Thoracic aorta (tissue), 2 donors: Measurements from ENCODE around the gene BUB1B. TPM values are rescaled to one million over a fixed set of nuclear protein-coding genes. Genes with fewer than 3 reads are reported as not detected.

ENCODE experiments used
- ATAC-seq: fragments of 150-250 bp; one replicate; pipeline ENCODE4 v1.8.0; 2017; ENCODE audit warnings: low read depth; ENCODE audit not compliant: insufficient number of reproducible peaks, low FRiP score
- DNase-seq: peaks from one replicate; pipeline ENCODE4 v3.0.0-alpha.2; 2020; ENCODE audit warnings: low spot score
- H3K27ac ChIP-seq, 2 donors: fragments of 200-600 bp; sonication (generic); 1 replicate in 1 of 2; 2 replicates in 1 of 2; pipeline ENCODE4 v1.5.1; 2016; ENCODE audit warnings: mild to moderate bottlenecking in 2 of 2, moderate library complexity in 2 of 2
- H3K27me3 ChIP-seq: fragments of 200-600 bp; sonication (generic); replicated peaks from 2 replicates; pipeline ENCODE4 v1.6.0; 2016; ENCODE audit warnings: mild to moderate bottlenecking; ENCODE audit not compliant: insufficient read depth
- H3K36me3 ChIP-seq: fragments of 200-600 bp; sonication (generic); one replicate; pipeline ENCODE4 v1.5.1; 2016
- H3K4me1 ChIP-seq, 2 donors: fragments of 200-600 bp; sonication (generic); 1 replicate in 1 of 2; 2 replicates in 1 of 2; pipeline versions ENCODE4 v1.5.1 to v1.6.0; 2016; ENCODE audit warnings: low read depth in 2 of 2, mild to moderate bottlenecking in 1 of 2; ENCODE audit not compliant: control insufficient read depth in 1 of 2
- H3K4me3 ChIP-seq: fragments of 200-600 bp; sonication (generic); 2 replicates; pipeline ENCODE4 v1.5.1; 2016; ENCODE audit warnings: mild to moderate bottlenecking
- H3K9me3 ChIP-seq: fragments of 200-600 bp; sonication (generic); 2 replicates; pipeline ENCODE4 v1.5.1; 2016
- total RNA-seq, 2 donors: library from RNA; depleted of rRNA; stranded (reverse); fragments of >200 nt; gene quantifications; one replicate each; pipeline versions ENCODE4 v1.1.0 to v1.2.3, GENCODE V29; 2016
- TF ChIP-seq, protein P1 (sequence below): fragments of 200-600 bp; sonication (generic); IDR thresholded peaks from one replicate; pipeline ENCODE4 v1.5.1; 2019; ENCODE audit warnings: antibody characterized with exemption

The BUB1B gene
- total RNA-seq, 2 donors from 2014 or later = 0.41 to 3.5 TPM

DNA sequence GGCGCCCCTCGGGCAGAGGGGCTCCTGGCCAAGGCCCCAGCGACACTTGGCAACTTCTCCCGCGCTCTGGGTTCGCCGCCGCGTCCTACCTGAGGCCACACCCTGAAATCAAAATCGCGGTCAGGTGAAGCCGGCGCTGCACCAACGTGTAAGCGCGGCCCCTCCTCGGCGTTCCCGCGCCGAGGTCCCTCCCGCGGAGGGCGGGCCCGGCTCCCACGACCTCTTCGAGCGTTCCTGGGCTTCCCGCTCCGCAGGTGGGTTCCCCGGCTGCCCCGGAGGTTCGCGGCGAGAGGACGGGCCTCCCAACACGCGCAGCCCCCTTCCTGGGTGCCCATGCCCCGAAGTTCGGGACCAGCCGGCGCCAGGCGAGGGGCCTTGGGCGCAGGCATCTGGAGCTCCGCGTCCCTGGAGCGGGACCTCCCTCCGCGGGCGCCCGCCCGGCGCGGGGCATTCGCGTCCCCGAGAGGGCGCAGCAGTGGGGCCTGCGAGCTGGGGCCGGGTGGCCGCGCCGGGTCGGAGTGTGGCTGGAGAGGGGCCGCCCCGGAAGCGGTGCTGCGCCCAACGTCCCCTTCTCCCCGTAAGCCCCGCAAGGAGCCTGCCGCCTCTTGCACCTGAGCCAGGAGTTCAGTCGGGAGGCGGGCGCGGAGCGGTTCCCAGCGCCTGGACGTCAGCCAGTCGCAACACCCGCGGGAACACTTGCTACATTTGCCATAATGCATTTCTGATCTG is 91.7 kb downstream of the BUB1B start:
- H3K36me3 ChIP-seq = no peaks in the 10 kb centered on the region
- no peak overlapping the region for H3K27ac ChIP-seq
- H3K4me1 ChIP-seq = peaks cover 8 to 17% of the 10 kb centered on the region in 2 donors
- H3K27me3 ChIP-seq = no peaks in the 10 kb centered on the region
- TF ChIP-seq, protein P1, sequence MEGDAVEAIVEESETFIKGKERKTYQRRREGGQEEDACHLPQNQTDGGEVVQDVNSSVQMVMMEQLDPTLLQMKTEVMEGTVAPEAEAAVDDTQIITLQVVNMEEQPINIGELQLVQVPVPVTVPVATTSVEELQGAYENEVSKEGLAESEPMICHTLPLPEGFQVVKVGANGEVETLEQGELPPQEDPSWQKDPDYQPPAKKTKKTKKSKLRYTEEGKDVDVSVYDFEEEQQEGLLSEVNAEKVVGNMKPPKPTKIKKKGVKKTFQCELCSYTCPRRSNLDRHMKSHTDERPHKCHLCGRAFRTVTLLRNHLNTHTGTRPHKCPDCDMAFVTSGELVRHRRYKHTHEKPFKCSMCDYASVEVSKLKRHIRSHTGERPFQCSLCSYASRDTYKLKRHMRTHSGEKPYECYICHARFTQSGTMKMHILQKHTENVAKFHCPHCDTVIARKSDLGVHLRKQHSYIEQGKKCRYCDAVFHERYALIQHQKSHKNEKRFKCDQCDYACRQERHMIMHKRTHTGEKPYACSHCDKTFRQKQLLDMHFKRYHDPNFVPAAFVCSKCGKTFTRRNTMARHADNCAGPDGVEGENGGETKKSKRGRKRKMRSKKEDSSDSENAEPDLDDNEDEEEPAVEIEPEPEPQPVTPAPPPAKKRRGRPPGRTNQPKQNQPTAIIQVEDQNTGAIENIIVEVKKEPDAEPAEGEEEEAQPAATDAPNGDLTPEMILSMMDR = no peak
- H3K9me3 ChIP-seq = no peaks in the 10 kb centered on the region
- DNase-seq (no peak), ATAC-seq (no peak)
- H3K4me3 ChIP-seq = peak overlapping the region; percentile 77

DNA sequence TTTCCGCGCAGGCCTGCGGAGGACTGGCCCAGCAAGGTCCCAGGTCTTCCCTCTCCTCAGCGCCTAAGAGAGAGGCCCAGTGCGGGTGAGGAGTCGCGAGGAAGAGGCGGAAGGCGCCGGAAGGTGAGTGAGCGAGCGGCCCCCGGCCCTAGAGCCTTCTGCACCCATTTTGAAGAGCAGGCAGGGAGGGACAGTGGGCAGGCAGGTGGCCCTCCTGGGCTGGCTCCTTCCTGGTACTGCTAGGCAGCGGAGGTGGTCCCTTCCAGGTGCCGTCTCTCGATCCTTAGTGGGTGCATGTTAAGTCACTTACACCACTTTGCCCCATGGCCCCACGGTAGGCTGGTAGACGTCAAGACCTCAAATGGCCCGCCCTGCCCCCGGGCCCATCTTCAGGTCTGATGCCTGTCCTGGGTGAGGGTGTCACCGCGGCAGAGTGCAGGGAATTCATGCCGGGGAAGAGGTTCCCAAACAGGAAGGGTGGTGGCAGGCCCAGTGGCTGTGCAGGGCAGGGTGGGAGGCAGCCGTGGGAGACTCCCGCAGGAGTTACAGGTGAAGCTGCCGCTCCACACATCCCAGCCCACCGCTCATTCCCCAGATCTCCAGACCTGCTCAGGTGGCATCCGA is 92.4 kb downstream of the BUB1B start:
- Histone ChIP-seq H3K27ac (no peak overlapping the region), H3K36me3 (no peaks in the 10 kb centered on the region), H3K27me3 (no peaks in the 10 kb centered on the region), H3K4me1 (peaks cover 8 to 17% of the 10 kb centered on the region in 2 donors), H3K9me3 (no peaks in the 10 kb centered on the region), H3K4me3 (peak overlapping the region; percentile 77)
- no peak for ATAC-seq
- no peak for DNase-seq
- TF ChIP-seq, protein P1 = no peak

DNA sequence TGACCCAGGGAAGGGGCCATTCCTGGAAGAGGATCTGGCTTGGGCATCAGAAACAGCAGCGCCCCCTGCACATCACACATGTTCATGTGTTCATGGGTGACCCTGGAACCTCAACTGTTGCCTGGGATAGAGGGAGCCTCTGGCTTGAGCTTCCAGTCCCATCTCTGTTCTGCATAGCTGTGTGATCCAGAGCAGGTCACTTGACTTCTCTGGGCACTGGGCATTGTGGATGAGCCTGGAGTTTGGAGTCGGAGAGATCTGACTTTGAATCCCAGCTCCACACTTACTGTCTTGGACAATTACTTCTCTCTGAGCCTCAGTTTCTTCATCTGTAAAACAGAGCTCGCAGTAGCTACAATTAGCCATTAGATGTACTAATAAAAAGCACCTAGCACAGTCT is 93.6 kb downstream of the BUB1B start:
- Histone ChIP-seq H3K4me3 (no peak overlapping the region), H3K27me3 (no peaks in the 10 kb centered on the region), H3K4me1 (peaks cover 8 to 17% of the 10 kb centered on the region in 2 donors), H3K9me3 (no peaks in the 10 kb centered on the region), H3K27ac (no peak overlapping the region), H3K36me3 (no peaks in the 10 kb centered on the region)
- TF ChIP-seq, protein P1 = no peak
- DNase-seq (no peak), ATAC-seq (no peak)

DNA sequence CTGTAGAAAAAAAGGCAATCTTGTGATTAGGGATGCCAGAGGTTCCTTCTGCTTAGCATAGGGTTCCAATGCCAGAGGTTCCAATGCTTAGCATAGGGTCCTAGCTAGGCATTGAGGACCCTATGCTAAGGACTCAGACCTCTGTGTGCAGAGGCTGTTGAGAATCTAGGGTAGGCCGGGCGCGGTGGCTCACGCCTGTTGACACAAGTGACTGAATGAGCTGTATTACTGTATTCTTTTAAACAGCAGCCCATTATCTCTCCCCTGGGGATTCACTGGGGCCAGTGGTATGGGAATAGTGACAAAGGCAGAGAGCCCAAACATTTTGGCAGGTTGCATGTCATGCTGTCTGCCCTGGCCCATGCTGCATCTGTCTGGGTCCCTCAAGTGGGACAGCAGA is 94.2 kb downstream of the BUB1B start:
- TF ChIP-seq, protein P1 = no peak
- no peaks in the 10 kb centered on the region for H3K9me3 ChIP-seq
- ATAC-seq (no peak), DNase-seq (no peak)
- H3K27ac ChIP-seq = no peak overlapping the region
- no peak overlapping the region for H3K4me3 ChIP-seq
- no peaks in the 10 kb centered on the region for H3K36me3 ChIP-seq
- H3K4me1 ChIP-seq = peaks cover 8 to 12% of the 10 kb centered on the region in 2 donors
- no peaks in the 10 kb centered on the region for H3K27me3 ChIP-seq

DNA sequence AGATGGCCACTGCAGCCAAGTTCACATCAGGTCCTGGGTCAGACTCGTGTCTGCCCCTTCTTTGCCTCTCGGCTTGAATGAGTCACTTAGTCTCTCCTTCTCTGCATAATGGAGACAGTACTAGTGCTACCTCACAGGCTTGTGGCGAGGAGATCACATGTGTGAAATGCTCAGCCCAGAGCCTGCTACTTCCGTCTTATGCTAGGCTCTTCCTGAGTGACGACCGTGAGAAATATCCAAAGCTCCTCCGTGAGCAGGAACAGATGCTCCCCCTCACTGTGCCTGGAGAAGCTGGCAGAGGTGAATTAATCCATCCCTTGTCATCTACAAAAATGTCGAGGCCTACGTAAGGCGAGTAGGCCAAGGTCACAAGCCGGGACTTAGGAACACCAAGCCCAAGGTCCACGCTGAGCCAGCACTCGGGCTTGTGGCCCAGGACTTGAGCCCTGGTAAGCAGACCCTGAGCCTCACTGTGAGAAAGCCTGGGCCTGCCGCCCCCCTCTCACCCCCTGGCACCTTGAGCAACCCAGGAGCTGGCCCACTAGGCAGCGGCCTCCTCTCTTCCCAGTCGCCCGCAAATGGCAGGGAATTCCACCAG is 95.9 kb downstream of the BUB1B start:
- DNase-seq = no peak
- ATAC-seq = no peak
- TF ChIP-seq, protein P1 = no peak

More for the DNA sequence above, 95.9 kb downstream of the BUB1B start:
- H3K9me3 ChIP-seq = no peaks in the 10 kb centered on the region
- H3K27ac ChIP-seq = no peak overlapping the region
- no peak overlapping the region for H3K4me3 ChIP-seq
- H3K4me1 ChIP-seq = peaks cover 8 to 12% of the 10 kb centered on the region in 2 donors
- no peaks in the 10 kb centered on the region for H3K27me3 ChIP-seq
- H3K36me3 ChIP-seq = no peaks in the 10 kb centered on the region
